Measurements from ENCODE around the gene PRDM16. TPM values are rescaled to one million over a fixed set of nuclear protein-coding genes. Genes with fewer than 3 reads are reported as not detected.

Gene PRDM16
- total and polyA plus RNA-seq, 2 of the 13 experiments (the other 11 are each of a cell fraction or from before 2014, with no cell fraction given), result 0.15 to 0.81 TPM

GRCh38 chr1:3323021-3323795 lies 254.2 kb downstream of the PRDM16 start (continued):
- no peak for TF ChIP-seq REXO4 (CRISPR knock-in tag; IDR thresholded peaks at IDR 0.05; ENCODE audit: borderline replicate concordance)
- no peak for TF ChIP-seq CENPX (CRISPR knock-in tag; IDR thresholded peaks at IDR 0.05)
- peak; percentile 73 for TF ChIP-seq MYC (CRISPR knock-in tag; IDR thresholded peaks at IDR 0.05; ENCODE audit: borderline replicate concordance)
- TF ChIP-seq THYN1 (CRISPR knock-in tag; IDR thresholded peaks at IDR 0.05; ENCODE audit: borderline replicate concordance, low read depth), result no peak
- TF ChIP-seq POLR2G (IDR thresholded peaks at IDR 0.05; ENCODE audit: low read depth, low read length), result no peak
- TF ChIP-seq SMARCE1 (IDR thresholded peaks at IDR 0.05; ENCODE audit: borderline replicate concordance), result no peak
- TF ChIP-seq KLF6 (CRISPR knock-in tag; IDR thresholded peaks at IDR 0.05), result no peak
- TF ChIP-seq ELF3 (CRISPR knock-in tag; IDR thresholded peaks at IDR 0.05), result no peak; the same call in none of the 2 replicates
- TF ChIP-seq STAG1 (CRISPR knock-in tag; IDR thresholded peaks at IDR 0.05), result no peak
- no peak for TF ChIP-seq DRAP1 (CRISPR knock-in tag; IDR thresholded peaks at IDR 0.05)
- no peak for TF ChIP-seq TSC22D2 (CRISPR knock-in tag; IDR thresholded peaks at IDR 0.05; ENCODE audit: borderline replicate concordance)
- no peak for TF ChIP-seq ZFP90 (CRISPR knock-in tag; IDR thresholded peaks at IDR 0.05; ENCODE audit: borderline replicate concordance)
- TF ChIP-seq ZFY (CRISPR knock-in tag; IDR thresholded peaks at IDR 0.05), result peak; percentile 63
- no peak for TF ChIP-seq CENPBD1 (CRISPR knock-in tag; IDR thresholded peaks at IDR 0.05; ENCODE audit: borderline replicate concordance, low read depth)
- TF ChIP-seq NFE2L2 (IDR thresholded peaks at IDR 0.05; ENCODE audit: low read length), result no peak
- TF ChIP-seq EEA1 (CRISPR knock-in tag; IDR thresholded peaks at IDR 0.05; ENCODE audit: borderline replicate concordance), result no peak
- TF ChIP-seq ZMYM4 (CRISPR knock-in tag; IDR thresholded peaks at IDR 0.05), result peak; percentile 46; the same call in 1 of the 2 replicates
- no peak for TF ChIP-seq YEATS2 (CRISPR knock-in tag; IDR thresholded peaks at IDR 0.05; ENCODE audit: borderline replicate concordance)
- no peak; the same call in 1 of the 2 replicates for TF ChIP-seq FOXO1 (CRISPR knock-in tag; IDR thresholded peaks at IDR 0.05)
- TF ChIP-seq NR2F1 (CRISPR knock-in tag; IDR thresholded peaks at IDR 0.05), result no peak
- no peak for TF ChIP-seq ZNF20 (CRISPR knock-in tag; IDR thresholded peaks at IDR 0.05)
- peak; percentile 78 for TF ChIP-seq ATF7-NPFF (CRISPR knock-in tag; IDR thresholded peaks at IDR 0.05; ENCODE audit: low read depth)
- TF ChIP-seq RFX1 (IDR thresholded peaks at IDR 0.05), result peak; percentile 27; the same call in 1 of the 2 replicates
- no peak for TF ChIP-seq ZSCAN30 (CRISPR knock-in tag; IDR thresholded peaks at IDR 0.05)
- TF ChIP-seq ATF7 (IDR thresholded peaks at IDR 0.05), result no peak
- no peak for TF ChIP-seq ATF7 (CRISPR knock-in tag; IDR thresholded peaks at IDR 0.05)
- TF ChIP-seq CAMTA2 (CRISPR knock-in tag; IDR thresholded peaks at IDR 0.05; ENCODE audit: borderline replicate concordance), result no peak
- no peak for TF ChIP-seq MATR3 (CRISPR knock-in tag; IDR thresholded peaks at IDR 0.05)
- TF ChIP-seq PAF1 (CRISPR knock-in tag; IDR thresholded peaks at IDR 0.05), result no peak
- no peak for TF ChIP-seq ZNF121 (CRISPR knock-in tag; IDR thresholded peaks at IDR 0.05)
- no peak for TF ChIP-seq RNF2 (conservative IDR thresholded peaks at IDR 0.05; ENCODE audit: low read depth)
- 0 out of 2 replicates have a peak, but pooled peaks have one; percentile 70 for TF ChIP-seq ZC3H13 (CRISPR knock-in tag; IDR thresholded peaks at IDR 0.05)
- no peak for TF ChIP-seq ZNF496 (CRISPR knock-in tag; IDR thresholded peaks at IDR 0.05; ENCODE audit: insufficient replicate concordance)
